Measurements from ENCODE around the gene USP32. TPM values are rescaled to one million over a fixed set of nuclear protein-coding genes. Genes with fewer than 3 reads are reported as not detected.
A peak's percentile ranks its signal among the peaks of the same experiment; 100 is the strongest.

Gene USP32
- total and polyA plus RNA-seq, 12 donors = 22.0 to 99.3 (median 54.4) TPM

GRCh38 chr17:60139438-60140285 is 252.3 kb downstream of the USP32 start:
- TF ChIP-seq POLR2A (IDR thresholded peaks at IDR 0.05) = no peak
- TF ChIP-seq, protein P1, sequence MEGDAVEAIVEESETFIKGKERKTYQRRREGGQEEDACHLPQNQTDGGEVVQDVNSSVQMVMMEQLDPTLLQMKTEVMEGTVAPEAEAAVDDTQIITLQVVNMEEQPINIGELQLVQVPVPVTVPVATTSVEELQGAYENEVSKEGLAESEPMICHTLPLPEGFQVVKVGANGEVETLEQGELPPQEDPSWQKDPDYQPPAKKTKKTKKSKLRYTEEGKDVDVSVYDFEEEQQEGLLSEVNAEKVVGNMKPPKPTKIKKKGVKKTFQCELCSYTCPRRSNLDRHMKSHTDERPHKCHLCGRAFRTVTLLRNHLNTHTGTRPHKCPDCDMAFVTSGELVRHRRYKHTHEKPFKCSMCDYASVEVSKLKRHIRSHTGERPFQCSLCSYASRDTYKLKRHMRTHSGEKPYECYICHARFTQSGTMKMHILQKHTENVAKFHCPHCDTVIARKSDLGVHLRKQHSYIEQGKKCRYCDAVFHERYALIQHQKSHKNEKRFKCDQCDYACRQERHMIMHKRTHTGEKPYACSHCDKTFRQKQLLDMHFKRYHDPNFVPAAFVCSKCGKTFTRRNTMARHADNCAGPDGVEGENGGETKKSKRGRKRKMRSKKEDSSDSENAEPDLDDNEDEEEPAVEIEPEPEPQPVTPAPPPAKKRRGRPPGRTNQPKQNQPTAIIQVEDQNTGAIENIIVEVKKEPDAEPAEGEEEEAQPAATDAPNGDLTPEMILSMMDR (IDR thresholded peaks at IDR 0.05) = peak in 5 of 6 experiments; percentile 37 to 62 (median 50)
- no peak overlapping the region for H3K27ac ChIP-seq
- peaks cover 33% of the 10 kb centered on the region for H3K27me3 ChIP-seq
- H3K36me3 ChIP-seq (replicated peaks in 1 of 2) = no peaks in the 10 kb centered on the region
- peak; percentile 71 to 81 (median 77) for DNase-seq
- peaks cover 7 to 36% of the 10 kb centered on the region in 2 donors for H3K4me1 ChIP-seq (replicated peaks in 1 of 2)
- WGBS, 4 donors = 6 to 9% (median 6%) methylated on average over 17 to 66 of the region's 66 CpGs
- peak overlapping the region in 1 of 4 donors; percentile 20 for H3K4me3 ChIP-seq
- intact Hi-C loops (cut with DNase I) = loop anchor here (10.0 kb wide), 1 partner anchor 295 kb away; no protein-coding TSS in a partner anchor
- H3K9me3 ChIP-seq (replicated peaks in 1 of 3) = no peaks in the 10 kb centered on the region

DNA sequence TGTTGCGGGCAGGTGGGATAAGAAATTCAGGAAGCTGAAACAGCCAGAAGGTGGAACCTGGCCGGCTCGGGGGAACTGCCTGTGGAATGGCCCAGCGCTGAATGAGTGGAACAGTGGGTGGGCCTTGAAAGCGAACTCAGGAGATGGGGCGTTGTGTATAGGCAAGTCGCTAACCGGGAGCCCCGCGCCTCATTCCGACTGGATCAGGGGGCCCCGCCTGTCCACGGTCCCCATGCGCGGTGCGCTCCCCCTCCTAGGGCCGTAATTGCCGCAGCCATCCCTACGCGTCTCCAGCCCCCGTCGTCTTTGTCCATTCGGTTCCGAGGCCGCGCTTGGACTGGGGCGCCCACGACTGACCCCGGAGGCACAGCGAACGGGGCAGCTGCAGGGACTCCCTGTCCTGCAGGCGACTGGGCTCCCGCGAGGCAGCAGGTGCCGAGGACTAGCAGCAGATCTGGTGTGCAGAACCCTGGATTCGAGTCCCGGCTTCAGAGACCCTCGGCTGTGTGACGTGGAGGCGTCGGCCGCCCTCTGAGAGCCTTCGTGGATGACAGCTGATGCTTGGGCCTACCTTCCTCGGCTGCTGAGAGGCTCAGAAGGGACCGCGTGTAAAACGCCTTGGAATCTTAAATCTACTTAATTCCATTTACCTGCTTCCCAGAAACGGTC is 253.0 kb downstream of the USP32 start:
- peaks cover 33% of the 10 kb centered on the region for H3K27me3 ChIP-seq
- DNase-seq = peak in 1 of 7 donors; percentile 4

GRCh38 chr17:60137731-60138130 is 254.2 kb downstream of the USP32 start:
- intact Hi-C loops (cut with DNase I) = no loop called here
- DNase-seq = peak in 1 of 7 donors; percentile 2
- Histone ChIP-seq H3K27ac (no peak overlapping the region), H3K4me1 (replicated peaks in 1 of 2) (peaks cover 12 to 36% of the 10 kb centered on the region in 2 donors), H3K27me3 (peaks cover 33% of the 10 kb centered on the region), H3K36me3 (replicated peaks in 1 of 2) (no peaks in the 10 kb centered on the region), H3K4me3 (no peak overlapping the region), H3K9me3 (replicated peaks in 1 of 3) (no peaks in the 10 kb centered on the region)
- WGBS, 4 donors = 22 to 50% (median 38%) methylated on average over 1 of the region's 1 CpG
- no peak for TF ChIP-seq POLR2A (IDR thresholded peaks at IDR 0.05)
- TF ChIP-seq, protein P1 (IDR thresholded peaks at IDR 0.05) = no peak

More for the DNA sequence above, 253.0 kb downstream of the USP32 start:
- Histone ChIP-seq H3K27ac (no peak overlapping the region), H3K9me3 (replicated peaks in 1 of 3) (no peaks in the 10 kb centered on the region), H3K4me1 (replicated peaks in 1 of 2) (peaks cover 12 to 41% of the 10 kb centered on the region in 2 donors), H3K4me3 (no peak overlapping the region), H3K36me3 (replicated peaks in 1 of 2) (no peaks in the 10 kb centered on the region)
- WGBS, 4 donors = 10 to 18% (median 12%) methylated on average over 10 to 48 of the region's 48 CpGs
- TF ChIP-seq, protein P1 (IDR thresholded peaks at IDR 0.05) = no peak
- TF ChIP-seq POLR2A (IDR thresholded peaks at IDR 0.05) = no peak
- intact Hi-C loops (cut with DNase I) = no loop called here

DNA sequence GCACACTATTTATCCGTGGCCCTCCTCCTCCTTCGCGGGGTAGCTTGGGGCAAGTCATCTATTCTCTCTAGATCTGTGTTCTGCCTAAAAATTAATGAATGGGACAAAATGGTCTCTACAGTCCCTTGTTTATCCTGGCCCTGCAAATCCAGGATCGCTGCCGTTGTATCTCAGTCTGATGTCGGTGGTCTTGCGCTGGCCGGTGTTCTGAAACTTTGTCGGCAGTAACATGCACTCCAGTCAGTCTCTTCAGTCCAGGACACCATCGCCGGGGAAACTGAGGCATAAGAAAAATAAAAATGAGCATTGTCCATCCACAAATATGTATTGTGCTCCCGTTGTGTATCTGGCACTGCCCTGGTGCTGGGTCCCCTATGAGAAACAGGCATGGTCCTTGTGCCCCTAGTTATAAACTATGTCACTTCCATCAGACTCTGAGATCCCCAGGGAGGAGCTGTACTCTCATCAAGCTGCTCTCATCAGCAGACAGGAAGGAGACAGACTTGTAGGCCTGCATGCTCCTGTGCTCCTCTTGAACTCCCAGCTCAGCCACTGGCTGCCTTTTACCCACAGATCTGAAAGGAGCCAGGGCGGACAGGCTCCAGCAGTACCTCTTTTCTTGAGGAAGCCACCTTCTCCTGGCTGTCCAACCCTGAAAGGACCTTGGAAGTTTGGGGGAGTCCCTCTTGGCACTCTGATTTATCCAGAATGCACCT is 255.8 kb downstream of the USP32 start:
- TF ChIP-seq, protein P1 (IDR thresholded peaks at IDR 0.05) = no peak
- no peak for TF ChIP-seq POLR2A (IDR thresholded peaks at IDR 0.05)
- peak in 1 of 7 donors; percentile 4 for DNase-seq
- Histone ChIP-seq H3K36me3 (replicated peaks in 1 of 2) (no peaks in the 10 kb centered on the region), H3K27me3 (peaks cover 29% of the 10 kb centered on the region), H3K27ac (no peak overlapping the region), H3K4me1 (replicated peaks in 1 of 2) (peaks cover 8 to 28% of the 10 kb centered on the region in 2 donors), H3K4me3 (no peak overlapping the region), H3K9me3 (replicated peaks in 1 of 3) (no peaks in the 10 kb centered on the region)
- 68 to 77% (median 73%) methylated on average over 13 of the region's 13 CpGs for WGBS, 4 donors
- intact Hi-C loops (cut with DNase I) = no loop called here
